Mesothelial cell of epicardium (in vitro differentiated cells): ENCODE results near the gene NAMPT. TPM values are rescaled to one million over a fixed set of nuclear protein-coding genes. Genes with fewer than 3 reads are reported as not detected.
"Not testable (repeated sequence)": the region's sequence is repeated elsewhere in the genome, so short reads cannot be mapped to it uniquely, and the experiment has no call there.

Source experiments
- DNase-seq, 2 experiments: peaks; one replicate each; pipeline ENCODE4 v3.0.0; 2021; ENCODE audit warnings: low spot score in 2 of 2; ENCODE audit not compliant: unreplicated experiment in 2 of 2
- H3K27ac Mint-ChIP-seq: 2 replicates; pipeline ENCODE4 v1.8.0; 2021; ENCODE audit warnings: mixed read lengths
- H3K27me3 Mint-ChIP-seq: 2 replicates; pipeline ENCODE4 v1.8.0; 2021; ENCODE audit warnings: low read depth, mixed read lengths
- H3K36me3 Mint-ChIP-seq: 2 replicates; pipeline ENCODE4 v1.8.0; 2021; ENCODE audit warnings: mixed read lengths
- H3K4me1 Mint-ChIP-seq: 2 replicates; pipeline ENCODE4 v1.8.0; 2021; ENCODE audit warnings: mixed read lengths
- H3K4me3 Mint-ChIP-seq: 2 replicates; pipeline ENCODE4 v1.8.0; 2021; ENCODE audit warnings: mild to moderate bottlenecking, moderate library complexity, mixed read lengths
- H3K9me3 Mint-ChIP-seq: 2 replicates; pipeline ENCODE4 v1.8.0; 2021; ENCODE audit warnings: mixed read lengths
- total RNA-seq: library from RNA; stranded (reverse); gene quantifications from 3 replicates; pipeline ENCODE4 v1.2.1, GENCODE V29; 2021
- TF ChIP-seq, protein P1 (sequence below): fragments of 200-600 bp; sonication (generic); IDR thresholded peaks from one replicate; pipeline ENCODE4 v1.5.0; 2021; ENCODE audit warnings: antibody characterized with exemption; ENCODE audit not compliant: unreplicated experiment

NAMPT gene
- total RNA-seq, 1 donor from 2014 or later, result 53.9 TPM

GRCh38 chr7:106327538-106328481, 43.0 kb upstream of the NAMPT start:
- H3K27me3 Mint-ChIP-seq, result no peaks in the 10 kb centered on the region
- DNase-seq, result no peak
- H3K4me3 Mint-ChIP-seq, result no peak overlapping the region
- H3K27ac Mint-ChIP-seq, result no peak overlapping the region
- H3K9me3 Mint-ChIP-seq, result no peaks in the 10 kb centered on the region
- TF ChIP-seq, protein P1, sequence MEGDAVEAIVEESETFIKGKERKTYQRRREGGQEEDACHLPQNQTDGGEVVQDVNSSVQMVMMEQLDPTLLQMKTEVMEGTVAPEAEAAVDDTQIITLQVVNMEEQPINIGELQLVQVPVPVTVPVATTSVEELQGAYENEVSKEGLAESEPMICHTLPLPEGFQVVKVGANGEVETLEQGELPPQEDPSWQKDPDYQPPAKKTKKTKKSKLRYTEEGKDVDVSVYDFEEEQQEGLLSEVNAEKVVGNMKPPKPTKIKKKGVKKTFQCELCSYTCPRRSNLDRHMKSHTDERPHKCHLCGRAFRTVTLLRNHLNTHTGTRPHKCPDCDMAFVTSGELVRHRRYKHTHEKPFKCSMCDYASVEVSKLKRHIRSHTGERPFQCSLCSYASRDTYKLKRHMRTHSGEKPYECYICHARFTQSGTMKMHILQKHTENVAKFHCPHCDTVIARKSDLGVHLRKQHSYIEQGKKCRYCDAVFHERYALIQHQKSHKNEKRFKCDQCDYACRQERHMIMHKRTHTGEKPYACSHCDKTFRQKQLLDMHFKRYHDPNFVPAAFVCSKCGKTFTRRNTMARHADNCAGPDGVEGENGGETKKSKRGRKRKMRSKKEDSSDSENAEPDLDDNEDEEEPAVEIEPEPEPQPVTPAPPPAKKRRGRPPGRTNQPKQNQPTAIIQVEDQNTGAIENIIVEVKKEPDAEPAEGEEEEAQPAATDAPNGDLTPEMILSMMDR, result no peak
- peaks cover 5% of the 10 kb centered on the region for H3K4me1 Mint-ChIP-seq
- no peaks in the 10 kb centered on the region for H3K36me3 Mint-ChIP-seq

DNA sequence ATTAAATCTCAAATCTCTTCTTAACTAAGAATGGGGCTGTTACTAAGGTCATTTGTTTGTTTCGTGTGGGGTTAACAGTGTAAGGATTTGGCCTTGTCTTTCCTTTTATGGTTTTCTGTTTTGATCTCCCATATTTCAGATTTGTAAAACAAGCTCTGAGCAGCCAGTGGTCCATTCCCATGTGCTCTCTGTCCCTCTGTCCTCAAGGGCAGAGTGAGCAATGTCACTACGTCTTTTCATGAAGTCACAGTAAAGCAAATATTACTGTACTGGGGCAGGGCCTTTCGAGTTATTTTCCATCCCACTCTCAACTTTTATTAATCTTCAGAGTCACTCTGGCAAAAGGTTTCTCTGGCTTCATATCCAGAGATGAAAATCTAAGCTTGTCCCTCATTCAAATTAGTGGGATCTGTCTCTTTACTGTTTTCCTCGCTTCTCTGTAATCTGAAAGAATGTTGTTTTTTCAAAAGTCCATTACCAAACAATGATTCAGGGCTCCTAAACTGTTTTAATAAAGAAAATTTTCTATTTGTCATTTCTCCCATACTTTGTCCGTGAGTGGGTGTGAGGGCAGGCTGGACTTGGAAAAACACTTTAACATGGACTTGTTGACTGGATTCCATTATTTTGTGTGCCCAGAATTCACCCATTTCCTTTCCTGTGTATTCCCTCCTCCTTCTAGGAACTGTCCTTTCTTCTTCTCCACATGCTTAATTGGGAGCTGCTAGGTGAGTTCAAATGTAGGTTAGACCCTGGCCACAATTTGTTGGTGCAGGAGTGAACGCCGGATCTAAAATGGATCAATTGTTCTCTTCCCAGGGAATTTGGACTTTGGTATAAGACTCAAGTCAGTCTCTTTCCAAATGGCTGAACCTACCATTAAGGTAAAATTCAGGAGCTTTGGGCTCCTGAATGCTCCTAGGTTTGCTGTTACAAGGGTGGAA, 42.1 kb upstream of the NAMPT start:
- H3K27me3 Mint-ChIP-seq, result peaks cover 3% of the 10 kb centered on the region
- H3K4me1 Mint-ChIP-seq, result peaks cover 5% of the 10 kb centered on the region
- no peak overlapping the region for H3K4me3 Mint-ChIP-seq
- peaks cover 4% of the 10 kb centered on the region for H3K9me3 Mint-ChIP-seq
- H3K27ac Mint-ChIP-seq, result no peak overlapping the region
- no peak for DNase-seq
- TF ChIP-seq, protein P1, result no peak
- H3K36me3 Mint-ChIP-seq, result no peaks in the 10 kb centered on the region

GRCh38 chr7:106324509-106324908, 39.7 kb upstream of the NAMPT start:
- not testable (repeated sequence) for H3K27ac Mint-ChIP-seq, H3K36me3 Mint-ChIP-seq, H3K4me3 Mint-ChIP-seq, DNase-seq, H3K27me3 Mint-ChIP-seq, H3K4me1 Mint-ChIP-seq, H3K9me3 Mint-ChIP-seq

GRCh38 chr7:106320254-106320770, 35.5 kb upstream of the NAMPT start:
- not testable (repeated sequence) for DNase-seq, H3K36me3 Mint-ChIP-seq, H3K27me3 Mint-ChIP-seq, H3K4me1 Mint-ChIP-seq, H3K27ac Mint-ChIP-seq, H3K4me3 Mint-ChIP-seq
- H3K9me3 Mint-ChIP-seq, result peaks cover 25% of the 10 kb centered on the region

GRCh38 chr7:106318482-106318881, 33.7 kb upstream of the NAMPT start:
- Mint-ChIP-seq H3K36me3 (no peaks in the 10 kb centered on the region), H3K4me3 (no peak overlapping the region), H3K4me1 (no peaks in the 10 kb centered on the region), H3K9me3 (peaks cover 28% of the 10 kb centered on the region), H3K27me3 (peaks cover 7% of the 10 kb centered on the region), H3K27ac (no peak overlapping the region)
- TF ChIP-seq, protein P1, result no peak
- no peak for DNase-seq

- H3K4me3 Mint-ChIP-seq, result no peak overlapping the region
- no peak for DNase-seq
- H3K9me3 Mint-ChIP-seq, result peaks cover 28% of the 10 kb centered on the region
These were observed 33.2 kb upstream of the NAMPT start for GRCh38 chr7:106317971-106318370.

More at GRCh38 chr7:106317971-106318370, 33.2 kb upstream of the NAMPT start:
- TF ChIP-seq, protein P1, result no peak
- no peaks in the 10 kb centered on the region for H3K4me1 Mint-ChIP-seq
- H3K36me3 Mint-ChIP-seq, result no peaks in the 10 kb centered on the region
- H3K27ac Mint-ChIP-seq, result no peak overlapping the region
- H3K27me3 Mint-ChIP-seq, result peaks cover 7% of the 10 kb centered on the region
